Thoracic aorta (tissue), 2 donors: Measurements from ENCODE around the gene SNRNP70. TPM values are rescaled to one million over a fixed set of nuclear protein-coding genes. Genes with fewer than 3 reads are reported as not detected.
"Not testable (repeated sequence)": the region's sequence is repeated elsewhere in the genome, so short reads cannot be mapped to it uniquely, and the experiment has no call there.

Source experiments
- ATAC-seq: fragments of 150-250 bp; one replicate; pipeline ENCODE4 v1.8.0; 2017; ENCODE audit warnings: low read depth; ENCODE audit not compliant: insufficient number of reproducible peaks, low FRiP score
- DNase-seq: peaks from one replicate; pipeline ENCODE4 v3.0.0-alpha.2; 2020; ENCODE audit warnings: low spot score
- H3K27ac ChIP-seq, 2 donors: fragments of 200-600 bp; sonication (generic); 1 replicate in 1 of 2; 2 replicates in 1 of 2; pipeline ENCODE4 v1.5.1; 2016; ENCODE audit warnings: mild to moderate bottlenecking in 2 of 2, moderate library complexity in 2 of 2
- H3K27me3 ChIP-seq: fragments of 200-600 bp; sonication (generic); replicated peaks from 2 replicates; pipeline ENCODE4 v1.6.0; 2016; ENCODE audit warnings: mild to moderate bottlenecking; ENCODE audit not compliant: insufficient read depth
- H3K36me3 ChIP-seq: fragments of 200-600 bp; sonication (generic); one replicate; pipeline ENCODE4 v1.5.1; 2016
- H3K4me1 ChIP-seq, 2 donors: fragments of 200-600 bp; sonication (generic); 1 replicate in 1 of 2; 2 replicates in 1 of 2; pipeline versions ENCODE4 v1.5.1 to v1.6.0; 2016; ENCODE audit warnings: low read depth in 2 of 2, mild to moderate bottlenecking in 1 of 2; ENCODE audit not compliant: control insufficient read depth in 1 of 2
- H3K4me3 ChIP-seq: fragments of 200-600 bp; sonication (generic); 2 replicates; pipeline ENCODE4 v1.5.1; 2016; ENCODE audit warnings: mild to moderate bottlenecking
- H3K9me3 ChIP-seq: fragments of 200-600 bp; sonication (generic); 2 replicates; pipeline ENCODE4 v1.5.1; 2016
- total RNA-seq, 2 donors: library from RNA; depleted of rRNA; stranded (reverse); fragments of >200 nt; gene quantifications; one replicate each; pipeline versions ENCODE4 v1.1.0 to v1.2.3, GENCODE V29; 2016
- TF ChIP-seq, protein P1 (sequence below): fragments of 200-600 bp; sonication (generic); IDR thresholded peaks from one replicate; pipeline ENCODE4 v1.5.1; 2019; ENCODE audit warnings: antibody characterized with exemption

SNRNP70 gene
- total RNA-seq, 2 donors from 2014 or later, result 339 to 438 TPM

DNA sequence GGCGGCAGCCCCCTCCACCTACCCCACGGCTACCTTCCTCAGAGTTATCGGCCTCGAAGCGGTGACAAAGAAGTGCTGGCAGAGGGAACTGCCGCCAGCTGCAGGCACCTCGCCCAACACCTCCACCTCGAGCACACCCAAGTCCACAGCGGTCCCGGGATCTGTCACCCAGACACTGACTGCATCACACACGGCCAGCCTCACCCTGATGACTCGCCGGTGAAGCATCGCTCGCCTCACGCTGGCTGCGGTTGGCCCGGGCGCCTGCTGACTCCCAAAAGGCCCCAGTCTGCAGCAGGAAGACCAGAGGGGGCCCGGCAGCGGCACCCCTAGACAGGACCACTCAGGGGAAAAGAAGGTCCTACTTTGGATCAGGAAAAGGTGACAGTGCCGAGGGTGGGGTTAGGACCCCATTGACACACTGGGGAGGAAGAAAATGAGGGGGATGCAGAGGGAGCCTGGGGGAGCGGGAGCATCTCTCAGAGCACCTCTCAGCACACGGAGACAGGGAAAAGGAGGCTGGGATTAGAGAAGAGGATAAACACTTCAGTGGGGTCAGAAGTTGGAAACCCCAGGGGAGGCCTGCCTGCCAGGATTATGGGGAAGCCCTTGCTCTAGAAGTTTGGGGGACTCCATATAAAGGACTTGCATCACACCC, 34.7 kb upstream of the SNRNP70 start:
- DNase-seq, H3K27ac ChIP-seq, H3K9me3 ChIP-seq, H3K27me3 ChIP-seq, H3K4me1 ChIP-seq, ATAC-seq, H3K4me3 ChIP-seq, H3K36me3 ChIP-seq: not testable (repeated sequence)

DNA sequence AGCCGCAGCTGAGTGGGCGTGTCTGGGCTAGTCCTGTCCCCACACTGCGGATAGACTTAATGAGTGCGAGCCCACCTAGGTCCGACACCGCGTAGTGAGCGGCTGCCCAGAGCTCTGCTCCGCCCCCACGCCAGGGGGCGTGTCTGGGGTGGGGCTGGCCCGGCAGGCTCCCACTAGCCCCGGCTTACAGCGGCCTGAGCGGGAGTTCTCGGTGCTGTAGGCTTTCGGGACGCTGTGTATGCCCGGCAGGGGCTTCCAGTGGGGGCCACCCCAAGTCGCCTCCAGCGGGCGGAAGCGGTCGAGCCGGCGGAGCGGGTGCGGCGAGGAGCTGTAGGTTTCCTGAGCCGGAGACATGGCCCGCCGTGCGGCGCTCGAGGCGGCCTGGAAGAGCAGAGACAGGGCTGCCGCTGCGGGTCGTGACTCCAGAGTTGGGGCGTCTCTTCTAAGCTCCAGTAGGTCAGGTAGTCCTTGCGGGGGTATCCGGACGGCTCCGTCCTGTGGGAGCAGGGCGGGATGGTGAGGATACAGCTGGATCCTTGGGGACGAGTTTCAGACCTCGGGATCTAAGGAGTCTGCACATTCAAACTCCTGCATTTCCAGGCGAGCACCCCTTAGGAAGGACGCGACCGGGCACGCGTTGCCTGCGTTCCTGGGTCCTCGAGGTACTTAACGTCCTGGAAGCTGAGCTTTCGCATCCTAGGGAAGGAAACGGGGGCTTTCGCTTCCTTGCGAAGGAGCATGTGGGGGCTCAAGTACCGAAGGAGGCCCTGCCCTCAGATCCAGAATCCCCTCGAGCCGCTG, 28.9 kb upstream of the SNRNP70 start:
- peak overlapping the region; percentile 89 for H3K4me3 ChIP-seq
- TF ChIP-seq, protein P1, sequence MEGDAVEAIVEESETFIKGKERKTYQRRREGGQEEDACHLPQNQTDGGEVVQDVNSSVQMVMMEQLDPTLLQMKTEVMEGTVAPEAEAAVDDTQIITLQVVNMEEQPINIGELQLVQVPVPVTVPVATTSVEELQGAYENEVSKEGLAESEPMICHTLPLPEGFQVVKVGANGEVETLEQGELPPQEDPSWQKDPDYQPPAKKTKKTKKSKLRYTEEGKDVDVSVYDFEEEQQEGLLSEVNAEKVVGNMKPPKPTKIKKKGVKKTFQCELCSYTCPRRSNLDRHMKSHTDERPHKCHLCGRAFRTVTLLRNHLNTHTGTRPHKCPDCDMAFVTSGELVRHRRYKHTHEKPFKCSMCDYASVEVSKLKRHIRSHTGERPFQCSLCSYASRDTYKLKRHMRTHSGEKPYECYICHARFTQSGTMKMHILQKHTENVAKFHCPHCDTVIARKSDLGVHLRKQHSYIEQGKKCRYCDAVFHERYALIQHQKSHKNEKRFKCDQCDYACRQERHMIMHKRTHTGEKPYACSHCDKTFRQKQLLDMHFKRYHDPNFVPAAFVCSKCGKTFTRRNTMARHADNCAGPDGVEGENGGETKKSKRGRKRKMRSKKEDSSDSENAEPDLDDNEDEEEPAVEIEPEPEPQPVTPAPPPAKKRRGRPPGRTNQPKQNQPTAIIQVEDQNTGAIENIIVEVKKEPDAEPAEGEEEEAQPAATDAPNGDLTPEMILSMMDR, result peak; percentile 28
- no peaks in the 10 kb centered on the region for H3K27me3 ChIP-seq
- no peak overlapping the region for H3K27ac ChIP-seq
- ATAC-seq (no peak), DNase-seq (no peak)
- H3K4me1 ChIP-seq, result peaks cover 3 to 18% of the 10 kb centered on the region in 2 donors
- no peaks in the 10 kb centered on the region for H3K9me3 ChIP-seq
- no peaks in the 10 kb centered on the region for H3K36me3 ChIP-seq

DNA sequence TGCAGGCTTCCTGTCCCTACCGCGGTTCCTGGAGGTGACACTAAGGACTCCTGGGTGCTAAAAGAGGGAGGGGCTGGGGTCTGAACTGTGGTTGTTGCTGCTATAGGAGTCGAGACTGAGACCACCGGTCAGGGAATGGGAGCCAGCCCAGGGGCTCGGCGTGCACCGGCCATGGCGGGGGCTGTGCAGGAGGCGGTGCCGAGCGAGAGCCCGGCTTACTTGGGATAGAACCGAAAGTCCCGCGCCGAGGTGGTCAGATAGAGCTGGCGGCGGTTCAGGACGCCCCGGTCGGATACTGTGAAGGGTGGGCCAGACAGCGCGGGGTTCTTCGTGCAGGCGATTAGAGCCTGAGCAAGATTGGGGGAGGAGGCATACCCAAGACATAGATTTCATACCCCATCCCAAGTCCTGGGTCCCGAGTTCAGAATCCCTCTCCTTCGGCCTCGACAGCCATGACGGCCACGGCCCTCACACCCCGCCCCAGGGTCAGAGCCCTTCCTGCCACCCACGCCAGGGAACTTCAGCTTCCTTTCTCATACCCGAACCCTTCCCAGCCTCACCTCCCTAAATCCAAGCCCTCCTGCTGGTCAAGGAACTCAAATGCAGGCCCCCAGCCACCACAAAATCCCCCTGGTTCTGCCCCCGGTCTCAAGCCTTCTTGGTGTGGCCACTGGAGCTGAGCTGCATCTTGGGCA, 28.2 kb upstream of the SNRNP70 start:
- not testable (repeated sequence) for H3K36me3 ChIP-seq, H3K9me3 ChIP-seq, H3K27me3 ChIP-seq, DNase-seq, H3K27ac ChIP-seq, ATAC-seq
- peak overlapping the region; percentile 89 for H3K4me3 ChIP-seq
- H3K4me1 ChIP-seq, result peaks cover 3 to 18% of the 10 kb centered on the region in 2 donors

DNA sequence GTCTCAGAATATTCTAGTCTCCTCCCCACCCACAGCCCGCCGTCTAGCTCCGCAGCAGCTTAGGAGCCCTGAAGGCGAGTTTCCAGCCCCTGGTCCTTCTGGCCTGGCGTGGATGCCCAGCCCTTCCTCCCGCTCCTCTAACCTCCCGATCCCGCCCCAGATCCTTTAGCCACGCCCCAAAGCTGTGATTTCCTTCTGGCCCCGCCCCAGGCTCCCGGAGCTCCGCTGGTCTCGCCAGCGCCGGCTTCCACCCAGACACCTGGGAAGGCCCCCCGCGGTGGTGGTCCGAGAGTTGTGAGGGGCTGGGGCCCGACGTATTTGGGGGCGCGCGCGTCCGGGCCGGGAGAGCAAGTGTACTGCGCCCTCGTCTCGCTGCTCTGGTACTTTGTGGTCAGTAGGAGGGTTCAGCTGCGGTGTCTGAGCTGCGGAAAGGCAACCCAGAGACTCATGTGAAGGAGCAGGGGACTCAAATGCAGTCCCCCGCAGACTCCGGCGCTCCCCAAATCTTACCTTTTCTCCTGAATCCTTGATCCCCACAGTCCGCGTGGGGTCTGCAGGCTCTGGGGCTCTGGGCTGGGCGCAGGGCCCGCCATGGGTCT, 27.5 kb upstream of the SNRNP70 start, which contains the start of gene CGB7:
CGB7 (minus strand) TSS at position 114 of the 599 bp plus-strand sequence. CDS start 2,374 bp downstream, outside the sequence.
- no peak for ATAC-seq
- peaks cover 3 to 18% of the 10 kb centered on the region in 2 donors for H3K4me1 ChIP-seq
- no peaks in the 10 kb centered on the region for H3K27me3 ChIP-seq

DNA sequence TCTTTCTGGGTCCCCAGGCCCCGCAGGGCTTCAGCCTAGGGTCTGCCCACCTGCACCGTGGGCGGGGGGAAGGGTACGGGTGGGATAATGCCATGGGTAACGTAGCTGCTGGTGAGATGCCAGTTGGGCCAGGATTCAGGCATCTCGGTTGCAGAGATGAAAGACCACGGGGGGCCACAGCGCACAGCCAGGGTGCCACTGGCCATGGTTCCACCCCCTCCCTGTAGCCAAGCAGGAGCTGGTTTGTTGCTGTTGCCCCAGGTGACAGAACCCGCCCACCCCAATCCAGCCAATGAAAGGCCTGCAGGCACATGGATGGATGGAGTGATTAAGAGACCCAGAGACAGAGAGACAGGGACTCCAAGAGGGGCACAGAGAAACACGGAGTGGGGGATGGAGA, 26.7 kb upstream of the SNRNP70 start:
- H3K36me3 ChIP-seq, result no peaks in the 10 kb centered on the region
- no peaks in the 10 kb centered on the region for H3K27me3 ChIP-seq
- no peaks in the 10 kb centered on the region for H3K9me3 ChIP-seq
- H3K27ac ChIP-seq, result no peak overlapping the region
- no peak for DNase-seq
- peaks cover 3 to 18% of the 10 kb centered on the region in 2 donors for H3K4me1 ChIP-seq
- no peak overlapping the region for H3K4me3 ChIP-seq
- ATAC-seq, result no peak
- TF ChIP-seq, protein P1, result no peak

More for the DNA sequence above, 27.5 kb upstream of the SNRNP70 start, which contains the start of gene CGB7:
- no peaks in the 10 kb centered on the region for H3K36me3 ChIP-seq
- peak within 1 kb of the TSS; percentile 89 for H3K4me3 ChIP-seq
- H3K9me3 ChIP-seq, result no peaks in the 10 kb centered on the region
- H3K27ac ChIP-seq, result no peak within 1 kb of the TSS
- peak; percentile 22 for DNase-seq
- TF ChIP-seq, protein P1, result no peak
